Stimulated activated CD4-positive, alpha-beta T cell treated with anti-CD3 and anti-CD28 coated beads, Interleukin-12 subunit alpha, Interleukin-12 subunit beta, amount 100 ng/mL, for 48 hours (primary cell): ENCODE data around the gene ZNF469.

Experiments
- DNase-seq, 3 donors: peaks; one replicate each; pipeline ENCODE4 v3.0.0-alpha.2; 2020; ENCODE audit warnings: low read depth in 2 of 3, low spot score in 1 of 3

ZNF469 gene

GRCh38 chr16:88347656-88348376, 34.9 kb upstream of the ZNF469 start:
- DNase-seq = peak in 1 of 3 donors; percentile 8

GRCh38 chr16:88348377-88349152, 34.2 kb upstream of the ZNF469 start:
- DNase-seq = no peak

GRCh38 chr16:88349153-88349902, 33.4 kb upstream of the ZNF469 start:
- no peak for DNase-seq

- no peak for DNase-seq
Observed at GRCh38 chr16:88349903-88350900, 32.6 kb upstream of the ZNF469 start.

- DNase-seq = no peak
Observed at GRCh38 chr16:88350922-88351321, 31.8 kb upstream of the ZNF469 start.

- no peak for DNase-seq
Observed at GRCh38 chr16:88351491-88352101, 31.2 kb upstream of the ZNF469 start.

- no peak for DNase-seq
Observed at GRCh38 chr16:88352261-88353200, 30.2 kb upstream of the ZNF469 start.

GRCh38 chr16:88353232-88353631, 29.5 kb upstream of the ZNF469 start:
- DNase-seq = no peak

GRCh38 chr16:88353691-88354090, 29.1 kb upstream of the ZNF469 start:
- no peak for DNase-seq

- DNase-seq = no peak
Observed at GRCh38 chr16:88354229-88355092, 28.3 kb upstream of the ZNF469 start.

GRCh38 chr16:88355093-88355388, 27.7 kb upstream of the ZNF469 start:
- DNase-seq = no peak

GRCh38 chr16:88355389-88356123, 27.2 kb upstream of the ZNF469 start:
- no peak for DNase-seq

GRCh38 chr16:88356124-88356726, 26.5 kb upstream of the ZNF469 start:
- no peak for DNase-seq

GRCh38 chr16:88356727-88357199, 26.0 kb upstream of the ZNF469 start:
- no peak for DNase-seq

- DNase-seq = no peak
Observed at GRCh38 chr16:88357317-88358022, 25.3 kb upstream of the ZNF469 start.

- DNase-seq = no peak
Observed at GRCh38 chr16:88358023-88358420, 24.7 kb upstream of the ZNF469 start.

- no peak for DNase-seq
Observed at GRCh38 chr16:88359008-88359407, 23.8 kb upstream of the ZNF469 start.
